GM21360 (cell line): ENCODE results near the gene ZNF212.

Experiments used
- ATAC-seq: cut with Tn5 transposase; IDR thresholded peaks from one replicate; pipeline ENCODE4 v1.9.1; 2021; ENCODE audit warnings: mild to moderate bottlenecking, moderate library complexity; ENCODE audit not compliant: unreplicated experiment

Gene ZNF212

GRCh38 chr7:149304006-149304405 is 64.6 kb downstream of the ZNF212 start:
- no peak for ATAC-seq
